HG03469 (cell line): ENCODE results near the gene IL9.

Experiments used
- ATAC-seq: cut with Tn5 transposase; IDR thresholded peaks from one replicate; pipeline ENCODE4 v1.9.1; 2021; ENCODE audit warnings: mild to moderate bottlenecking, moderate library complexity, moderate number of reproducible peaks; ENCODE audit not compliant: unreplicated experiment

The IL9 gene

DNA sequence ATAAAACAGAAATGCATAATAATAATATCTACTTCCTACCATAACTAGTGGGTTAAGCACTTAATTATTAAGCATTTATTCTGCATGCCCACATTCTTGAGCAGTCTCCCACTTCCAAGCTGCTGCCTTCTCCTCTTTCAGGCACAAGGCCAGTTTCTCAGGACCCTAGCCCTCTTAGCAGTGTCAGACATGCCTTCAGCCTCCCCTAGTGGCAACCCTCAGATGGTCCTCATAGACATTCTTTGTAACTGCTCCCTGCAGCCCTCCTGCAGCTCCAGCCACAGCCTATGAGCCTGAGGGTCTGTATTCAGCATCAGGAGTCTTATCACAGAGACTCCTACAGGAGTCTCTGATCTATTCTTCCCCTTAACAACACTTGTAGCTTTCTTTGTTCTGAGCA is 3.9 kb downstream of the IL9 start:
- ATAC-seq, result no peak

DNA sequence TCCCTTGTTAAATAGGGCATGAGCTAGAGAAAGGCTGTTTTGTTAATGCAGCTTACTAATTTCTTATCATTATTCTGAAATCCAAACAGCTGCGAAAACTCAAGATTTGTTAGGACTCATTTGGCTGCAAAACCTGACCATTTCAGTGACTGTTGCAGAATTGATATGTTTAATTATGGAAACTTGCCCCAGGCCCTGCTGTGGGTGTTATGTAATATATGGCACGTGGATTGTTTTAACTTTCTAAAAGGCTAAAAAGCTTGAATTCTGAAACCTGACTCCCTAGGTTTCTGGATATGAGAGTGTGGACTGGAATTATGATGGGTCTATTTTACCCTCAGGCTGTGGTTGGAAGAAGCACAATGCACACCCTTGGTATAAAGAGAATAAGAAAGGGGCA is 4.4 kb downstream of the IL9 start:
- ATAC-seq, result no peak

DNA sequence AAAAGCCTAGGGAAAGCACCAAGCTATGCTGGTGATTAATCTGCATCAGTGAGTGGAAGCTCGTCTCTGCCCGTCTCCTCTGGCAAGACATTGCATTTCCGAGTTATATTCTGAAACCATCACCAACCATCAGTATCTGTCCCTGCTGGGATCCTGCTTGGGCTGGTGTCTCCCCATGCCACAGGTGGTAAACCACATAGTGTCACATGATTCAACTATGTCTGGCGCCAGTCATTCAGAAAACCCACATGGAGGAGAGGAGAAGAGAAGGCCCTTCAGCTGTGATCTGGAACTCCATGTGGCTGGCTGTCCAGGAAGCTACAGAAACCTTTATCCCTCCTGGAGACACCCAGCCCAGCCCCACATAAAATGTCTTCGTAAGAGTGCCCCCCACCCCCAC is 4.8 kb downstream of the IL9 start:
- no peak for ATAC-seq

DNA sequence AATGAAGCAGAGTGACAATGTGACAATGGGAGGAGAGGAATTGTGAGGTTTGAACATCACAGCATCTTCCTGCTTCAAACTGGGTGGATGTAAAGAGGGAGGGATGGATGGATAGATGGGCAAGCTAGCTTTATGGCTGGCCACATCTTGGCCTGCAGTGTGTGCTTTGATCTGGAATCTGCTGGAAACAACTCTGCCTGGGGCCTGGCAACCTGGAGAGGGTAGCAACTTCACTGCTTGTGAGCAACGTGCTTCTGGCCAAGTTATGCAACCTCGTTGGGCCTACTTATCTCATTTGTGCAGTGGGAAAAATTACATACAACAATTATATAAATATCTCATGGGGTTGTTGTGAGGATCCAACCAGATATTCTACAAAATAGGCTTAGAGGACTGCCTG is 5.3 kb downstream of the IL9 start:
- ATAC-seq, result no peak

DNA sequence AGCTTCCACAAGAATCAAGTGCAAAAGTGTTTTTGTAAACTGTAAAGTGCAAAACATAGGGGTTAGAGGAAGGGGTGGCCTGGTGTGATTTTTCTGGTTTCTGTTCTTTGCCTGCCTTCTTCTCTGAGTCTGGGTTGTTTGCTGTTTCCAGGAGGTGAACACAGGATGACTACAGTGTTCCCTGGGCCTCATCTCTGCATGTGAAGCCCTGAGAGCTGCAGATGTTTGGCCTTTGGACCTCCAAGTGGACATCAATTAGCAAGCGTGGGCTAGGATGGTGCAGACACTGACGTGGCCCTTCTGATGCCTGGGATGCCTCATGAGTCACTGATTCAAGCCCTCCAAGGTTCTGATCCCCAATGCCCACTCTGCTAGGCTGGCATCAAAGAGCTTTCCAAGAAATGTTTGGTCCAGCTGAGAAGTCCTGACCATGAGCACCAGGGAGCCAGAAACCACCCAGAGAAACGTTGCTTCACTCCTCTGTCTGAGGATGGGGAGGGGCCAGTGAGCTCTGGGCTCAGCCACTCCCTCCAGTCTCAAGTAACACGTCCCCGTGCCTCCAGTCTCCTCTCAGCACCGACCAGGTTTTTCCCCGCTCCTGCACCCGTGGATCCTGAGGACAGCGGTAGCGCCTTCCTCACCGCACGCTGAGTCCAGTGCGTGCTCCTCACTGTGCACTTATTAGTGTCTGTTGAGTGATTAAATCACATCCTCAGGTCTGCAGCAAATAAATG is 7.6 kb downstream of the IL9 start:
- no peak for ATAC-seq

DNA sequence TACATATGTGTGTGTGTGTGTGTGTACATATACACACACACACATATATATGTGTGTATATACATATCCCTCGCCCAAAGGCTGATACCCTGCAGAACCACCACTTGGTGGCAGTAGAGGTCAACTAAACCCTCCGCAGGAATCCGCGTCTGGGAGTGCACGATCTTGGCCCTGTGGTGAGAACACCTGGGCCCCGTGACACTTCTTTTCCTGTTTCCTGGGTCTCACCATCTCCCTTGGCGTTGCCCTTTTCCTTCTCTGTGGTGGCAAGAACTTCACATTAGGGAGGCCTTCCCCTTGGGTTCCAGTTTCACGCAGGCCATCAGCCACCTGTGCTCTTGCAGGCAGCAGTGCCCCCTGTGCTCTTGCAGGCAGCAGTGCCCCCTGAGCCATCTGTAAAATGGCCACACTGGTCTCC is 8.2 kb downstream of the IL9 start:
- peak; percentile 84 for ATAC-seq

DNA sequence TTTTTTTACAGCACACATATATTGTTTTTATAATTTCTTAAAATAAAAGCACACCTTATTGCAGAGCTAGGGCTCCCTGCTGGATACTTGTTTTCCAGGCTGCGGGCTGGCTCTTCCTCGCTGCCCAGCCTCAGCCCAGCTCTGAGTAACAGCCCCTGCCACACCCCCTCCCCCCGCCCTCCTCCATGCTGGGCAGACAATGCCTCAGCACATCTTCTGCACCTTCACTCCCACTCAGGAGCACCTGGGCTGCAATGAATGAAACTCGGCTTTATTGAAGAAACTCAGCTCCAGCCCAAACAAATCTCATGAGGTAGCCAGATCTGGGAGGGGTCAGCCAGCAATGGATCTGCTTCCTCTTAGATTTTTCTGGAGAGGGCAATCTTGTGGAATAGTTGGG is 9.5 kb downstream of the IL9 start:
- no peak for ATAC-seq

DNA sequence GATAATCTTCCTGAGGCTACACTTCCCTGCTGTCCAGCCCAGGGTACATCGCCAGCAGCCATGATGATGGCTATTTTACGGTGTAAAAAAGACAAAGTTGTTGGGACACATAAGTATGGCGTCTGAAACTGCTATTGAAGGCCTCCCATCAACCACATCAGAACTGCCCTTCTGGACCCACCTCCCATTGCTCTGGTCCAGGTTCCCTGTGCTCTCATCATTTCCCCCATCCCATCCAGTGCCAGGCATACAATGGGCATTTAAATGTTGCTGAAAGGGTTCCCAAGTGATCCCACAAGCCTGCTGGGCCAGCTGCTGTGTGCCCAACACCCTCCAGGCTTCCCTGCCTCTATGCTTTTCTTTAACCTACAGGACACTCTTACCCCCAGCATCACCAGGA is 10.6 kb downstream of the IL9 start:
- ATAC-seq, result no peak

DNA sequence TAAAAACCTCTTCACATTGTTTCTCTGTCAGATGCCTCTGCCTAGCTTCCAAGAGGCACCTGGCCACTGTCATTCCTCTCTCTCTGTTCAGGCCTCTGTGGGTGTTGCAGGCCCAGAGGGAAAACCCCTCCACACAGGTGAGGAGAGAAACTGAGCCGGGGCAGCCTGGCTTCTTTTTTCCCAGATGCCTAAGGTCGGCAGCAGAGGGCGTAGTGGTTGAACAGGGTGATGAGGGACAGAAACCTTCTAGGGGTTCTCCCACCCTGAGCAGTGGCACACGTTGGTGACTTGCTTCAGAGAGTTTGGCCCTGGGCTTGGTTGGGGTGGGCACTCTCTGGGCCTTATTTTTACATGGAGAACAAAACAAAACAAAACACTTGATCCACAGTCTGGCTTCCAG is 12.2 kb downstream of the IL9 start:
- ATAC-seq, result no peak

DNA sequence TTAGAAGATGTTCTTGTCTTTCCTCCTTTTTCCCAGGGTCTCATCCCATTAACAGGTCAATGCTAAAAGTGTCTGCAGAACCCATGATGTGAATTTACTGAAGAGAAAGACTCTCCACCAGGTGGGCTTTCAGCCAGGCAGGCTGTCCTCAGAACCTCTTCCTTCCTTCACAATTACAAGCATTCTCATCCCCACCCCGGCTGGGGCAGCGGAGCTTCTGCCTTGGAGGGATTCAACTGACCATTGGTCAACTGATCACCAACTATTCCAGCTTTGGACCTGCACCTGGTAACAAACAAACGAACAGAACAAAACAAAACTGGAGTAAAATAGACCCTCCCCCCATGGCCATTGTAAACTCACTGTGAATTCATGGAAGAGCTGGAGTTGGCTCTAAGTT is 12.6 kb downstream of the IL9 start:
- ATAC-seq, result no peak

DNA sequence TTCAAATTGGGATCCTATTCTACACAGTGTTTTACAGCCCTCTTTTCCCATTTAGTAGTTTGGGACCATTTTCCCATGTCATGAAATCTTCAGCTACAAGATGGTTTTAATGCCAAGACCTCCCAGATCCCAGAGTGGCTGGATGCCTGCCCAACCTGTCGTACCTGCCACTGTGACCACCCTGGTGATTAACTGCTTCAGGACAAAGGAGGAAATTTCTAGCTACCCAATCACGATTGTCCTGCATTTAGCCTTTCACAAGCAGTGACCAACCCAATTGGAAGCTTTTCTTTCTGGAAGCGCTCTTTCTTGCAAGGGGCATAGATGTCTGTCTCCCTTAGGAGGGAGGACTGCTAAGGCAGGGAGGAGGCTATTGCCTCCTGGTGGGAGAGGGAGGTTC is 13.8 kb downstream of the IL9 start:
- no peak for ATAC-seq

DNA sequence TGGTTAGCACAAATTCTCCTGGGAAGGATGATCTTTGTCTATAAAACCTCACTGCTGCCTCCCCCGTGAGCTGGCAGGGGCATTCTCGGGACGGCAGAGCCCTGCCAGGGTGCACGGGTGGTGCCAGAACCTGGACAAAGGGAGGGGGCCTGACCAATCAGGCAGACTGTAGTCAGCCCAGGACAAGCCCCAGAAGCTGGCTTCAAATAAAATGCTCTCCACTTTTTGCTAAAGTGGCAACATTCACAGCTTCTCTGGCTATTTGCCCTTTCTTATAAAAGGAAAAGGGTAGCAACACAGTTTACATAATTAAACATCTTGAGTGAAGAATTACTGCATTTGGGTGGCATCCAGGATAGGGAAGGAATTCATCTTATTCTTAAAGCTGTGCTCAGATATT is 14.4 kb downstream of the IL9 start:
- no peak for ATAC-seq

DNA sequence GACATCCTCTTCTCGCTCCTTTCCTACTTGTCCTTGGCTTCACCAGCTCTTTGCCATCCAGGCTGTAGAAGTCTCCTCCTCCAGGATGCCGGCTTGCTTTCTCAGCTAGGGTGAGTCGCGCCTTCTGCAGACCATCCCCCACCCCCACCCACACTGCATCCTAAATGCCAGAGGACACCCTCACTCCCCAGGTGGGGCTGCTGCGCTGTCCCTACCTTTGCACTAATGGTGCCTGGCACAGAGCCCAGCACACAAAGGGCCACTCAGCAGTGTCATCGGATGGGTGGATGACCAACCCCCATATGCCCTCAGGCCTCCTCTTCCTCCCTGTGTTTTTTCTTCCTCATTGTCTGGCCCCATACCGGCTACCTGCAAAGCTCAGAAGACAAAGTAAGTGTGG is 14.8 kb downstream of the IL9 start:
- no peak for ATAC-seq

DNA sequence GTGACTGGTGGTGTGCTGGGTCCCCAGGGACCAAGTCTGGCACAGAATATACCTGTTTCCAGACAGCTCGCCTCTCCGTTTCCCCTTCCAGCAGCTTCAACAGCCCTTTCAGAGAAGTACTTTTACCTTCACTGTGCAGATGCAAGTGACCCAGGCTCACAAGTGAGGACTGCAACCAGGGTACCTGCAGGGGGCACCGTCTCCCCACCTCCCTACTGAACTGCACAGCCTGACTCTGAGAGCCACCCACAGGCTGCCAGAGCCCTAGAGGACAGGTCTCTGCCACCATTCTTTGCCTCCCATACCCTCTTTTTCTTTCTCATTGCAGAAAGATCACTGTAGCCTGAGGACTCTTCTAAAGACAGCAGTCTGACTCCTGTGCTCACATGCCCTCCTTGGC is 15.4 kb downstream of the IL9 start:
- no peak for ATAC-seq

DNA sequence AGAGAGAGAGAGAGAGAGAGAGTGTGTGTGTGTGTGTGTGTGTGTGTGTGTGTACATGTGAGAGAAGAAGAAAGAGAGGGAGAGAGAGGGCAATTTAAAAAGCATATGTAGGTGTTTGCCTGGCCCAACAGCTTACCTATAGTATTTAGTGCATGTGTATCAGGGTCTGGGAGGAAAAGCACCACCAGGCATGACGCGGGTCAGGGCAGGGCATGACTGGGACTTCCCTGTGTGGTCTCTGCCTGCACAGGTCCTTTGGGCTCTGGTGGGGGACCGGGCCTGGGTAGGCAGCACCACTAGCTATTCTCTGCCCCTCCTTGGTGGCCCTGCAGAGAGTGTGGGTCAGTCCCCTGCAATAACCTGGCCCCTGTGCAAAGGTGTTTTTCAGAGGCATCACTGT is 16.1 kb downstream of the IL9 start:
- ATAC-seq, result no peak

DNA sequence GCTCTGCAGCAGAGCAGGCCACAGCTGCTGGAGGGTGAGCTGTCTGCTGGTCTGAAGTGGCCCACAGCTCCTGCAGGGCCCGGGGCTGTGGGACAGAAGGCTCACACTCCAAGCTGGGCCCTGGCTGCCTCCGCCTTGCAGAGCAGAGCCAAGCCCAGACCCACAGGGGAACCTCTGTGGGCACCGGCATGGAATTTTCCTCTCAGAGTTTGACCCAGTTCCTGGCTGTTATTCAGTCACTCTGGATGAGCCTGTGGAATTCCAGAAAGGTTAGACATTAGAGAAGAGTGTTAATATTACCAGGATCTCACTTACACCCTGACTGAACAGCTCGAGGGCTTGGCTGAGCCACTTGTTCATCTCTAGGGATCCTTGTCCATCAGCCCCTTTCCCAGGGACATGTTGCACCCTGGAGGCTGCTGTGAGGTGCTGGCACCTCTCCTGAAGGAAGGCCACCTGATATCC is 17.5 kb downstream of the IL9 start:
- ATAC-seq, result no peak

DNA sequence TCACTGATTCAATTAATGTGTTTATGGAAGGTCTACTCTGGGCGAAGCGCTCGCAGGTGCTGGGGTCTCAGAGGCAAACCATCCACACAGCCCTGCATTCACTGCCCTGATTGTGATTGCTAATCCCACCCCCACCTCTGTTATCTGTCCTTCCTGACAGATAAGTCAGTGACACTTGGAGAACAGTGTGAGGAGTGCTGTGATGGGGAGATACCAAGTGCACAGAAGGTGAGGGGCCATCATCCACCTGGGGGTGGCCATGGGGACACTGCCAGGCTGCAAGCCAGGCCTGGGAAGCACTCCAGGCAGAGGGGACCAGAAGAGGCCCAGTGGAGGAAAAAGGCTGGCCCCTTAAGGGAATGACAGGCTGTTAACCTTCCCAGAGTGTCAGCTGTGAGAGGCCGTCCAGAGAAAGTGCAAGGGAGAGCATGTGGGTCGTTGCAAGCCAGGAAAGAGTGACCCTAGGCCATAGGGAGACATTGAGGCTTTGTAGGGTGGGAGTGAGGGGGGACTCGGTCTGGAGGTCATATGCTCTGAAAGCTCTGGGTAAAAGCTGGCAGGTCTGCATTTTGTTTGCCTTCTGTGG is 18.0 kb downstream of the IL9 start:
- no peak for ATAC-seq

DNA sequence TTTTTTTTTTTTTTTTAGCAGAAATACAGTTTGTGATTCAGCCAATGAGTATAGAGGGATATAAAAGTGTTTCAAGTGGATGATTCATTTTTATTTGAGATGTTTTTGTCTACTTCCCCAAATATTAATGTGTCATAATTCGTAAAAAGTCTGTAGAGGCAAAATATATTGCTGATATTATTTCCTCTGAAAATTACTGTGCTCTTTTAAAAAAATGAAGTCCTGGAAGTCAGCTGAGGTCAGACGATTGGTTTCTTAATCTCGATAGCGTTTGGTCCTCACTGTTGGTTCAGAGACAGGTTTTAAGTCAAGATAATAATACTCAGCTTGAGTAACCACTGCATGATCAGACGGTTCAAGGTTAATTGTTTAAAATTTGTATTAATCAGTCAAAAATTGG is 19.5 kb downstream of the IL9 start:
- no peak for ATAC-seq

DNA sequence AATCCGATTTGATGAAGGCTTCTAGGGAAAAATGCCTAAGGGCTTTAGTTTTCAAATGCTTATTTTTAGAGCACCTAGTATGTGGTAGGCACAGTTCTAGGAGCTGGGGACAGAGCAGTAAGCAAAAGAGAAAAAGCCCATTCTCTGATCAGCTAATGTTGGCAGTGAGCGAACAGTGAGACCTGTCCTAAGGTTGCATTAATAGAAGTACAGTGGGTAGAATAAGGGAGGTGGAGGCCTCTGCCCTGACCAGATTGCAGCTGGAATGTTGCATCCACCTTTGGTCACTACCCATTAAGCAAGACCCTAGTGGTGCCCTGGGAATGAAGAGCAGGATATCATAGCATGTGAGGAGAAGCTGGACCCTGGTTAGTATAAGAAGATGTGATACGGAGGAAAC is 20.1 kb downstream of the IL9 start:
- ATAC-seq, result no peak

DNA sequence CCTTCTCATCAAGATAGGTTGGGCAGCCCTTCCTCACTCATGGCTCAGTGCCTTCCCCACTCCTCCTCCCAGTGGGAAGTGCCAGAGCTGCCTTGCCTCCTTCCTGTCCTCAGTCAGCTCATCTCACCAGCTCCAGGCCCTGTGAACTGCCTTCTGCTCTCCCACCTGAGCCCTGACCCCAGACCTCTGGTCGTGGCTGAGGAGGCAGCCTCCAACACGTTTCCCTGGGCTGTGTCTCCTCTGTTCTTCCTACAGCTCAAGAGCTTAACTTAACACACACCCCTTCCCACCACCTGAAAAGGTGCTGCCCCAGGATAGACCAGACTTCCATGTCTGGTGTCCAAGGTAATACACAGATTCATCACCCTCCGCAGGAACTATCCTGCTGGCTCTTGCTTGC is 21.2 kb downstream of the IL9 start:
- no peak for ATAC-seq

DNA sequence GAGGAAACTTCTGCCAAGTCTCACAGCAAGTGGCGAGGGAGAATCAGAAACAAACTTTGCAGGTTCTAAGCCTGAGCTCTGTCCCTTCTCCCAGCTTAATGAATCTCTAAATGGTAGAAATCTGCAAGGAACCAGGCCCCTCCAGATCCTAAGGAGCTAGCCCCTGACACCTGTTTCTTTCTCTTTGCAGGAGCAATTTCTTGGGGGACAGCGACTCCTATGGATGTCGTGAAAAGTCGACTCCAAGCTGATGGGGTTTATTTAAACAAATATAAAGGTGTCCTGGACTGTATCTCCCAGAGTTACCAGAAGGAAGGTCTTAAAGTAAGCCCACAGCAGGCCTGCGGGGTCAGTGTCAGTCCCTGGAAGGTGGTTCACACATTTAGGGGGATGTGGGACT is 21.8 kb downstream of the IL9 start:
- no peak for ATAC-seq

DNA sequence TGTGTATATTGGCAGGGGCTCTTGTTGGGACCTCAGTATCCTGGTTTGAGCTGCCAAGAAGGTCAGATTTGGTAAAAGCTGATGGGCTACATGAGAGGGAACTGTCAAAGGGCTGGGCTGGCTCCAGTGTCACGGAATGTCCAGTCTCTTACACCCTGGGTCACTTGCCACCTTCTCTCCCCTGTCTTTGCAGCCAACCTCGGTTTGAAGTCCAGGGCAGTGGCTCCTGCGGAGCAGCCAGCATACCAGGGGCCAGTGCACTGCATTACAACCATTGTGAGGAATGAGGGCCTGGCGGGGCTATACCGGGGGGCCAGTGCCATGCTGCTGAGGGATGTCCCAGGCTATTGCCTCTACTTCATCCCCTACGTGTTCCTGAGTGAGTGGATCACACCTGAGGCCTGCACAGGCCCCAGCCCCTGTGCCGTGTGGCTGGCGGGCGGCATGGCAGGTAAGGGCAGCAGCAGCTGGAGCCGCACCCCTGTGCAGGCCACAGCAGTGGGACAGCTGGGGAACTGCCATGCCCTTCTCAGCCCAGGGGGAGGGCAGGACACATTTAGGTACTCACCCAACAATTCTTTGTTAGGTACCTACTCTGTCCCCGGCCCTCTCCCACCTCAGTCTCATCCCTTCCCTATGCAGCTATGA is 24.2 kb downstream of the IL9 start:
- no peak for ATAC-seq
